GM12873 (cell line): ENCODE measurements around the gene TBC1D32.

Experiments
- TF ChIP-seq, protein P1 (sequence below): IDR thresholded peaks from 2 replicates; pipeline ENCODE4 v1.5.1; 2012; ENCODE audit warnings: low read depth, mild to moderate bottlenecking, moderate library complexity, low read length, control low read depth; ENCODE audit not compliant: insufficient read depth; ENCODE audit errors: missing control alignments

The TBC1D32 gene

GRCh38 chr6:121190122-121190521, 144.2 kb downstream of the TBC1D32 start:
- TF ChIP-seq, protein P1, sequence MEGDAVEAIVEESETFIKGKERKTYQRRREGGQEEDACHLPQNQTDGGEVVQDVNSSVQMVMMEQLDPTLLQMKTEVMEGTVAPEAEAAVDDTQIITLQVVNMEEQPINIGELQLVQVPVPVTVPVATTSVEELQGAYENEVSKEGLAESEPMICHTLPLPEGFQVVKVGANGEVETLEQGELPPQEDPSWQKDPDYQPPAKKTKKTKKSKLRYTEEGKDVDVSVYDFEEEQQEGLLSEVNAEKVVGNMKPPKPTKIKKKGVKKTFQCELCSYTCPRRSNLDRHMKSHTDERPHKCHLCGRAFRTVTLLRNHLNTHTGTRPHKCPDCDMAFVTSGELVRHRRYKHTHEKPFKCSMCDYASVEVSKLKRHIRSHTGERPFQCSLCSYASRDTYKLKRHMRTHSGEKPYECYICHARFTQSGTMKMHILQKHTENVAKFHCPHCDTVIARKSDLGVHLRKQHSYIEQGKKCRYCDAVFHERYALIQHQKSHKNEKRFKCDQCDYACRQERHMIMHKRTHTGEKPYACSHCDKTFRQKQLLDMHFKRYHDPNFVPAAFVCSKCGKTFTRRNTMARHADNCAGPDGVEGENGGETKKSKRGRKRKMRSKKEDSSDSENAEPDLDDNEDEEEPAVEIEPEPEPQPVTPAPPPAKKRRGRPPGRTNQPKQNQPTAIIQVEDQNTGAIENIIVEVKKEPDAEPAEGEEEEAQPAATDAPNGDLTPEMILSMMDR, result no peak

- TF ChIP-seq, protein P1, result no peak
Measured at GRCh38 chr6:121188356-121188755, 145.9 kb downstream of the TBC1D32 start.

GRCh38 chr6:121187833-121188200, 146.5 kb downstream of the TBC1D32 start:
- TF ChIP-seq, protein P1, result no peak

DNA sequence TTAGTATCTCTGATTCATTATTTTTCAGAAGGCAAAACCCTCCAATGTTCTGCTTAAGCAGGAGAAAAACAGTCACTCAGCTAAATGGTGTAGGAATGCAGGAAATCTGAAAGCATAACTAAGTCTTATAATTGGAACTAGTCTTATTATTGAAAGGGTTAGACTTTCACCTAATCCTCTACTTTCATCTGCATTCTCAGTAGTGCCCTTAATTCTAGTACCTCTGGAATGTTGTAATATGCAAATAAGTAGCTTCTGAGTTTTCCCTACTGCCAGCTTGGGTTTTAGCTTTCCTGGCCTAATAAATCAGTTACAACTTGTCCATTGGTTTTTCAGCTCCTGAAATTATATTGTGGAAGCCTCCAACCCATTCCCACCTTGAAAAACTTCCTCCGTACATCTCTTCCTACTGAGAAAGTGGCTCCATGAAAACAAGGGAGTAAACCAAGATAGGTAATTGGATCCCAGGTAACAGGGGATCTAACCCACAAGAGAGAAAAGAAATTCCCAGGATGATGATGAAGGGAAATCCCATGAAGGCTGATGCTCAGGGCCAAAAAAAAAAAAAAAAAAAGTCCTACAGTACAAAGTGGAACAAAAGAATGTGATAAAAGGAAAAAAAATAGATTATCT, 147.0 kb downstream of the TBC1D32 start:
- TF ChIP-seq, protein P1, result no peak

DNA sequence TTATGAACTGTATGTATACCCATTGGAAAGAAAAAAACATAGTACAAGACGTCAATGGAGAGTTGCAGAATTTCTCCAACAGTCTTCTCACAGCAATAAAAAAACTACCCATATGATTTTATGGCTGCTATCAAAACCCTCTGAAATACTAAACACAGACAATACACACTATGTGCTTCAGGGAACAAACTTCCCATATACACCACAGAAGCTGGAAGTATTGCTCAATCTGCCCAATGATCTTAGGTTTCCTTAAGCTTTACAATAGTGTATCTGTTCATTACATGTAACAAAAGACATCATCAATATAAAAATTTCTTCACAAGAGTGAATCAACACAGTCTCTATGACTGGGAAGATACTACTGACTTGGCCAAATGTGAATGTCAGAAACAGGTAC, 150.5 kb downstream of the TBC1D32 start:
- TF ChIP-seq, protein P1, result no peak

DNA sequence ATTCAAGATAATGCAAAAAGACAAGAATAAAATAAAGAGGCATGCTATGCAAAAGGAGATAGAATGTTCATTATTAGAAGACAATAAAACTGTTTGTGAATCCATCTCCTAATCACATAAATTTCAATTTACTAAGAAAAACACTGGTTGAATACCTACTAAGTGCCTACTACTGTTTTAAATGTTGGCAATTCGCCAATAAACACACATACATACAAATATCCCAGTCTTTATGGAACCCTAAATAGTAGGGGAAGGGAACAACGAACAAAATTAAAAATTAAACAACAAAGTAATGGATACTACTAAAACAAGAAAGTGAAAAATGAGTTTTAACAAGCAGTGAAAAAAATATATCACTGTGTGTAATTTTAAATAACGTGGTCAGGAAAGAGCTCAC, 158.5 kb downstream of the TBC1D32 start:
- TF ChIP-seq, protein P1, result no peak

- TF ChIP-seq, protein P1, result no peak
Measured at GRCh38 chr6:121171879-121172278, 162.4 kb downstream of the TBC1D32 start.
